Type B pancreatic cell (in vitro differentiated cells): ENCODE data around the gene MUC13. TPM values are rescaled to one million over a fixed set of nuclear protein-coding genes. Genes with fewer than 3 reads are reported as not detected.

Experiments used
- DNase-seq: peaks from one replicate; pipeline ENCODE4 v3.0.0; 2021; ENCODE audit warnings: mixed read lengths; ENCODE audit not compliant: unreplicated experiment; ENCODE audit errors: extremely low spot score
- H3K27ac Mint-ChIP-seq: 2 replicates; pipeline ENCODE4 v1.8.0; 2021; ENCODE audit warnings: mild to moderate bottlenecking, mixed read lengths
- H3K27me3 Mint-ChIP-seq: 2 replicates; pipeline ENCODE4 v1.8.0; 2021; ENCODE audit warnings: mixed read lengths
- H3K36me3 Mint-ChIP-seq: 2 replicates; pipeline ENCODE4 v1.8.0; 2021; ENCODE audit warnings: mixed read lengths
- H3K4me1 Mint-ChIP-seq: one replicate; pipeline ENCODE4 v1.8.0; 2021; ENCODE audit warnings: mixed read lengths; ENCODE audit not compliant: unreplicated experiment
- H3K4me3 Mint-ChIP-seq: 2 replicates; pipeline ENCODE4 v1.8.0; 2021; ENCODE audit warnings: mild to moderate bottlenecking, mixed read lengths
- H3K9me3 Mint-ChIP-seq: 2 replicates; pipeline ENCODE4 v1.8.0; 2021; ENCODE audit warnings: mixed read lengths
- total RNA-seq: library from RNA; stranded (reverse); gene quantifications from 2 replicates; pipeline ENCODE4 v1.2.1, GENCODE V29; 2021; ENCODE audit warnings: low replicate concordance
- TF ChIP-seq, protein P1 (sequence below): fragments of 200-600 bp; sonication (generic); conservative IDR thresholded peaks from 2 replicates; pipeline ENCODE4 v1.5.0; 2021; ENCODE audit warnings: antibody characterized with exemption, mild to moderate bottlenecking

MUC13 gene
- total RNA-seq, 1 donor from 2014 or later: 38.3 TPM

DNA sequence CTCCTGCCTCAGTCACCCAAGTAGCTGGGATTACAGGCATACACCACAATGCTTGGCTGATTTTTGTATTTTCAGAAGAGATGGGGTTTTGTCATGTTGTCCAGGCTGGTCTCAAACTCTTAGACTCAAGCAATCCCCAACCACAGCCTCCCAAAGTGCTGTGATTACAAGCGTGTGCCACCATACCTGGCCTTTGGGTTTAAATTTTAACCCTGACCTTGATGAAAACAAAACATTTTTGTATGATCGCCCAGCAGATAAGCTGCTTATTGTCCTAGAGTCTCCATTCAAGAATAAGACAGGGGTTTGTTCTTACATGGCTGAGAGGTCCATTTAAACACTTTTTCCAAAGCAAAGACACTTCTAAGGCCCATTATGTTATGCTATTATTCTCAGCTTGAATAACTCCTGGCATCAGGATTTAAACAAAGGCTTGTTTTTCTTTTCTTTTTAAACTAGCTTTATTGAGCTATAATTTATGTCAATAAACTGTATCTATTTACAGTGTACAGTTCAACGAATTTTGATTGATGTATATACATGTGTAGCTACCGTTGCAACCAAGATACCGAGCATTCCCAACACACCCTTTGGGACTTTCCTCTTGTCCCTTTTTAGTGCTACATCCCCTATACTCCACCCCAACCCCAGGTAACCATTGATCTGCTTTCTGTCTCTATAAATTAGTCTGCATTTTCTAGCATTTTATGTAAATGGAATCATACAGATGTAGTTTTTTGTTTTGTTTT, 1.4 kb upstream of the MUC13 start:
- Mint-ChIP-seq H3K27ac (no peak overlapping the region), H3K4me1 (peaks cover 5% of the 10 kb centered on the region), H3K27me3 (peaks cover 5% of the 10 kb centered on the region), H3K4me3 (no peak overlapping the region), H3K9me3 (no peaks in the 10 kb centered on the region), H3K36me3 (no peaks in the 10 kb centered on the region)
- TF ChIP-seq, protein P1, sequence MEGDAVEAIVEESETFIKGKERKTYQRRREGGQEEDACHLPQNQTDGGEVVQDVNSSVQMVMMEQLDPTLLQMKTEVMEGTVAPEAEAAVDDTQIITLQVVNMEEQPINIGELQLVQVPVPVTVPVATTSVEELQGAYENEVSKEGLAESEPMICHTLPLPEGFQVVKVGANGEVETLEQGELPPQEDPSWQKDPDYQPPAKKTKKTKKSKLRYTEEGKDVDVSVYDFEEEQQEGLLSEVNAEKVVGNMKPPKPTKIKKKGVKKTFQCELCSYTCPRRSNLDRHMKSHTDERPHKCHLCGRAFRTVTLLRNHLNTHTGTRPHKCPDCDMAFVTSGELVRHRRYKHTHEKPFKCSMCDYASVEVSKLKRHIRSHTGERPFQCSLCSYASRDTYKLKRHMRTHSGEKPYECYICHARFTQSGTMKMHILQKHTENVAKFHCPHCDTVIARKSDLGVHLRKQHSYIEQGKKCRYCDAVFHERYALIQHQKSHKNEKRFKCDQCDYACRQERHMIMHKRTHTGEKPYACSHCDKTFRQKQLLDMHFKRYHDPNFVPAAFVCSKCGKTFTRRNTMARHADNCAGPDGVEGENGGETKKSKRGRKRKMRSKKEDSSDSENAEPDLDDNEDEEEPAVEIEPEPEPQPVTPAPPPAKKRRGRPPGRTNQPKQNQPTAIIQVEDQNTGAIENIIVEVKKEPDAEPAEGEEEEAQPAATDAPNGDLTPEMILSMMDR: no peak
- no peak for DNase-seq

DNA sequence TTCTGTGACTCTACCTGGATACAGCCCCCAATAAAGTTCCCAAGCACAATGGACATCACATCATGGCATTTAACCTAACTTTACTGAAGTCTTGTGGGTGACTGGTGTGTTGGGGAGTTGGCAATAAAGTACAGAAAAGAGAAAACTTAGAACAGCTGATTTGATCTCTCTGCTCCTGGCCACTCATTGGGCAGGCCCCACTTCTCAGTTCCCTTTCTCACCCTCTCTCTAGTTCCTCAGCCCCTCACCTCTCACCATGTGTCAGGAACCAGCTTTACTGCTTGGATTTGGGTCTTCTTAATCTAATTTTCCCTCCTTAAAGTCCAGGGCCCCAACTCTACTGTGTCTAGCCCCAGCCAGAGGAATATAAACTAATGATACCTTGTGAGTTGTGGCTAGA, 713 bp upstream of the MUC13 start:
- TF ChIP-seq, protein P1: no peak
- DNase-seq: no peak
- Mint-ChIP-seq H3K4me1 (peaks cover 5% of the 10 kb centered on the region), H3K36me3 (no peaks in the 10 kb centered on the region), H3K27ac (no peak overlapping the region), H3K27me3 (peaks cover 5% of the 10 kb centered on the region), H3K9me3 (no peaks in the 10 kb centered on the region), H3K4me3 (no peak overlapping the region)

DNA sequence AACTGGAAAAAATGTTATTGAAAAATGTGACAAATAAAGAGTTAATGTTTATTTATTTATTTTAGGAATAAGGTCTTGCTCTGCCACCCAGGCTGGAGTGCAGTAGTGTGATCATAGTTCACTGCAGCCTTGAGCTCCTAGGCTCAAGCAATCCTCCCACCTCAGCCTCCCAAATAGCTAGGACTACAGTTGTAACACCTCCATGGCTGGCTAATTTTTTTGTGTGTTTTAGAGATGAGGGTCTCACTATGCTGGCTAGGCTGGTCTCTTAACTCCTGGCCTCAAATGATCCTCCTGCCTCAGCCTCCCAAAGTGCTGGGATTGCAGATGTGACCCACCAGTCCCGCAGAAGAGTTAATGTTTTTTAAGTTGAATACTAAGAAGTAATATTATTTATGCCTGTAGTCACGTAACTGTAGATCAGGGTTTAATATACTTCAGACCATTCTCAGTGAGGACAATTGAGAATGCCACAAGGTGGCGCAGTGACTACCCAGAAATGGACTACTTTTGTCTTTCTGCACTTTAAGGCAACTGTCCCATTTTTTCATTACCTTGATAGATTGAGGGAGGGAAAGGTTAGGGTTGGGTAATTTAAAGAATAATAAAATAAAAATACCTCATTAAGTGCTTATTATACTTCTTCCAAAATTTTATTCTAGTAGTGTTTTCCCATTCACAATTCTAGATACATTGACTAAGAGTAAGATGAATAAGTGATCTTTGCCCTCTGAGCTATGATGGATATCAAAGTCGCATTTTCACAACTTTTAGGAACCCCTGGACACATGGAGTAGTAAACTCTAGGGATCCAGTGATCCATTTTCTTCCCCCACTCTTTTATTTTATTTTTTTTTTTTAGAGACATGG, 6.0 kb downstream of the MUC13 start:
- DNase-seq: no peak
- Mint-ChIP-seq H3K27ac (no peak overlapping the region), H3K36me3 (no peaks in the 10 kb centered on the region), H3K4me1 (peaks cover 10% of the 10 kb centered on the region), H3K27me3 (peaks cover 9% of the 10 kb centered on the region), H3K9me3 (no peaks in the 10 kb centered on the region), H3K4me3 (no peak overlapping the region)
- TF ChIP-seq, protein P1: peak; percentile 87

DNA sequence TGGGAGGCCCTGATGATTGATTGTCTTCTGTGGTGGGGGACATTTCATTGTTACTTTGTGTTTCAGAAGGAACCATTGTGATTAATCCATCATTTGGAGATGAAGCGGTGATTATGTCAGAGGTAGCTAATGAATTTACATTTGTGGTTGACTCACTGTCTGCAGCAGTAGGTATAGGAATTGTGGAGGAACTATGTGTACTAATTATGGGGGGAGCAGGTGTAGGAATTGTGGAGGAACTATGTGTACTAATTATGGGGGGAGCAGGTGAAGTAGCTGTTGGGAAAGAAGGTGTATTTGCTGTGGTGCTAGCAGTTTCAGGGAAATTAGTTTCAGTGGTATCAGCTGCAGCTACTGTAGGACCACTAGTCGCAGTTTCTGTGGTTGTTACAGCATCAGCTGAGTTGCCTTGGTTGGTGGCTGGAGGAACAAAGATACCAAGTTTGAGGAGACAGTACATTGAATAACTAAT, 6.9 kb downstream of the MUC13 start:
- DNase-seq: no peak
- TF ChIP-seq, protein P1: no peak
- H3K27ac Mint-ChIP-seq: no peak overlapping the region
- no peaks in the 10 kb centered on the region for H3K9me3 Mint-ChIP-seq
- H3K27me3 Mint-ChIP-seq: peaks cover 8% of the 10 kb centered on the region
- no peaks in the 10 kb centered on the region for H3K36me3 Mint-ChIP-seq
- no peak overlapping the region for H3K4me3 Mint-ChIP-seq
- H3K4me1 Mint-ChIP-seq: peaks cover 5% of the 10 kb centered on the region

DNA sequence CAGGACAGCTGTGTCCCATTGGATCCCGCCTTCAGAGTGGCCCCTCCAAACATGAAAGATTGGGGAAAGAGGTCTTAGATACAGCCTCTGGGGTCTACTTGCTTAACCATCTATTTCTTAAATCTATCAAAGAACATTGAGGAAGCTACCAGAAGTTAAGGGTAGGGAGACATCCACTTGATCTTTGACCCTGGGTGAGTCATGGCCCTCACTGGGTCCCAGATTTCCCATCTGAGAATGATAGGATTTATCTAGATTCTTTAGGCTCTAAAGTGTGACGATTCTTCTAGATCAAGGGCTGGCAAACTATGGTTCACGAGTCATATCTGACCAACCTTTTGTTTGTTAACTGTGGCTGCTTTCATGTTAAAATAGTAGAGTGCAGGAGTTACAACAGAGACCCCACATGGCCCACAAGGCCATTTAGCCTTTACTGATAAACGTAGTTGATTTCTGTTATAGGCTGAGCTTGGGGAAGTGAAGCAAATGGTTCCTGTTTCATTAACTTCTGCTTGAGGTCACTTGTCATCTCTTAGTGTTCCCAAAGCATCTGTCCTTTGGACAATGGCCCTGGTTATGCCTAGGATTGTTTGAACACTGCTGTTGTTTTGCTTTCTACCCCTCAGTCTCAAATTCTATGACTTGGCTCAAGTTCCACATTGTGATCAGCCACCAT, 8.0 kb downstream of the MUC13 start:
- Mint-ChIP-seq H3K4me3 (no peak overlapping the region), H3K4me1 (peaks cover 5% of the 10 kb centered on the region), H3K36me3 (no peaks in the 10 kb centered on the region), H3K9me3 (no peaks in the 10 kb centered on the region), H3K27me3 (peaks cover 7% of the 10 kb centered on the region), H3K27ac (no peak overlapping the region)
- TF ChIP-seq, protein P1: no peak
- DNase-seq: no peak
